ENCODE measurements around the gene STOM.
A peak's percentile ranks its signal among the peaks of the same experiment; 100 is the strongest.

Gene STOM

GRCh38 chr9:121371495-121372061, 1.5 kb upstream of the STOM start:
- no peak overlapping the region for H3K4me3 ChIP-seq (ENCODE audit: low read depth, low read length)
- DNase-seq (ENCODE audit: low read depth, low spot score): no peak
- in situ Hi-C loops (cut with HindIII; ENCODE audit: low sequenced_read_pairs): no loop called here
- TF ChIP-seq CTCF (IDR thresholded peaks at IDR 0.05; ENCODE audit: low read depth, low read length): no peak

GRCh38 chr9:121368745-121369144, 1.3 kb downstream of the STOM start:
- TF ChIP-seq CTCF (IDR thresholded peaks at IDR 0.05; ENCODE audit: low read depth, low read length): no peak
- DNase-seq (ENCODE audit: low read depth, low spot score): no peak
- H3K4me3 ChIP-seq (ENCODE audit: low read depth, low read length): peak overlapping the region; percentile 70
- in situ Hi-C loops (cut with HindIII; ENCODE audit: low sequenced_read_pairs): no loop called here

- no peak overlapping the region for H3K4me3 ChIP-seq (ENCODE audit: low read depth, low read length)
- TF ChIP-seq CTCF (IDR thresholded peaks at IDR 0.05; ENCODE audit: low read depth, low read length): no peak
- DNase-seq (ENCODE audit: low read depth, low spot score): no peak
- in situ Hi-C loops (cut with HindIII; ENCODE audit: low sequenced_read_pairs): no loop called here
Measured at GRCh38 chr9:121368138-121368522, 1.9 kb downstream of the STOM start.

- no peak for TF ChIP-seq CTCF (IDR thresholded peaks at IDR 0.05; ENCODE audit: low read depth, low read length)
- in situ Hi-C loops (cut with HindIII; ENCODE audit: low sequenced_read_pairs): no loop called here
- H3K4me3 ChIP-seq (ENCODE audit: low read depth, low read length): no peak overlapping the region
- DNase-seq (ENCODE audit: low read depth, low spot score): no peak
Measured at GRCh38 chr9:121367306-121368137, 2.5 kb downstream of the STOM start.

GRCh38 chr9:121366611-121367192, 3.3 kb downstream of the STOM start:
- no peak for TF ChIP-seq CTCF (IDR thresholded peaks at IDR 0.05; ENCODE audit: low read depth, low read length)
- no peak overlapping the region for H3K4me3 ChIP-seq (ENCODE audit: low read depth, low read length)
- no peak for DNase-seq (ENCODE audit: low read depth, low spot score)
- in situ Hi-C loops (cut with HindIII; ENCODE audit: low sequenced_read_pairs): no loop called here

- in situ Hi-C loops (cut with HindIII; ENCODE audit: low sequenced_read_pairs): no loop called here
- TF ChIP-seq CTCF (IDR thresholded peaks at IDR 0.05; ENCODE audit: low read depth, low read length): no peak
- DNase-seq (ENCODE audit: low read depth, low spot score): no peak
- no peak overlapping the region for H3K4me3 ChIP-seq (ENCODE audit: low read depth, low read length)
Measured at GRCh38 chr9:121365564-121365963, 4.5 kb downstream of the STOM start.

All from astrocyte of the spinal cord (primary cell).